Heart right ventricle (tissue), 16 donors: ENCODE results near the gene EMP3. TPM values are rescaled to one million over a fixed set of nuclear protein-coding genes. Genes with fewer than 3 reads are reported as not detected.

Experiments
- ATAC-seq, 8 donors: fragments of 200-7000 bp; cut with Tn5 transposase; one replicate each; pipeline ENCODE4 v1.9.1; 2020; ENCODE audit warnings: mild to moderate bottlenecking in 8 of 8, moderate library complexity in 8 of 8, moderate number of reproducible peaks in 1 of 8
- DNase-seq, 2 donors: peaks; one replicate each; pipeline ENCODE4 v3.0.0-alpha.2; 2020
- H3K27ac ChIP-seq, 10 donors: fragments of 200-600 bp; sonication (generic) in 2 of 10; one replicate each; pipeline versions ENCODE4 v1.5.0 to v1.8.0; 2020 to 2022; ENCODE audit warnings: mild to moderate bottlenecking in 3 of 10
- H3K27me3 ChIP-seq, 7 donors: fragments of 200-600 bp; one replicate each; pipeline ENCODE4 v1.8.0; 2021 to 2022; ENCODE audit warnings: mild to moderate bottlenecking in 2 of 7
- H3K36me3 ChIP-seq, 9 donors: fragments of 200-600 bp; sonication (generic) in 1 of 9; one replicate each; pipeline versions ENCODE4 v1.5.0 to v1.8.0; 2020 to 2022; ENCODE audit warnings: mild to moderate bottlenecking in 2 of 9
- H3K4me1 ChIP-seq, 9 donors: fragments of 200-600 bp; sonication (generic) in 1 of 9; one replicate each; pipeline versions ENCODE4 v1.5.0 to v1.8.0; 2020 to 2022; ENCODE audit warnings: mild to moderate bottlenecking in 4 of 9
- H3K4me3 ChIP-seq, 10 donors: fragments of 200-600 bp; sonication (generic) in 2 of 10; one replicate each; pipeline versions ENCODE4 v1.5.0 to v1.8.0; 2020 to 2022; ENCODE audit warnings: mild to moderate bottlenecking in 7 of 10, moderate library complexity in 2 of 10
- H3K9me3 ChIP-seq, 11 donors: fragments of 200-600 bp in 10 of 11; sonication (generic) in 2 of 11; one replicate each; pipeline versions ENCODE4 v1.5.0 to v1.8.0; 2013 to 2022; ENCODE audit warnings: mild to moderate bottlenecking in 2 of 11, control low read depth in 1 of 11, moderate library complexity in 1 of 11
- CTCF ChIP-seq, 9 donors: fragments of 200-600 bp; sonication (generic) in 2 of 9; IDR thresholded peaks; one replicate each; pipeline versions ENCODE4 v1.5.0 to v1.8.0; 2021 to 2022; ENCODE audit warnings: antibody characterized with exemption in 9 of 9, mild to moderate bottlenecking in 5 of 9, moderate library complexity in 1 of 9
- WGBS, 2 donors: extraction: QIAGEN DNeasy Blood & Tissue Kit; methylation state at CpG; one replicate each; pipeline ENCODE4 v1.1.7; 2013; ENCODE audit warnings: inconsistent platforms in 1 of 2; 5-methylcytosine and 5-hydroxymethylcytosine counted together
- intact Hi-C, 10 donors: fragments of 100-400 bp; cut with DNase I; formaldehyde crosslinking; loops; one replicate each; pipeline versions ENCODE4 v1.11.1 to v1.14.2; 2022
- polyA plus RNA-seq, 2 donors: library from polyadenylated mRNA; stranded (reverse); fragments of 200-250 nt; gene quantifications; one replicate each; pipeline ENCODE4 v1.2.3, GENCODE V29; 2013
- total RNA-seq, 10 donors: library from RNA; stranded (reverse); fragmentation: NEBNext Ultra II Directional in 3 of 10; extraction: Animal tissue kit (Norgen Biotek cat#: 25700) in 3 of 10; gene quantifications; one replicate each; pipeline versions ENCODE4 v1.2.1 to v1.2.4, GENCODE V29; 2021 to 2023
- donor health status: Arrhythmogenic right ventricular cardiomyopathy.
- donor health status: ischemic (EF 13 %, LVEDD 7.1; RV severe dilation, severe dysfunction).
- donor health status: healthy with polysubstance abuse.
- donor health status: DM: no; HTN: yes; CAD: no.
- donor health status: DM: no; HTN: no; CAD: no.
- donor health status: ischemic (EF 25% LVEDD 6.9; RV normal size, moderate dysfunction).
- donor health status: ischemic (EF 25% LVEDD 5.7; RV mildly dilated, moderate dysfunction).
- donor health status: healthy.
- donor health status: DM: yes; HTN: yes; CAD: no.
- donor health status: Ischemic cardiomyopathy.
- donor health status: ischemic (EF 35%, LVEDD 5.7; RV mildly dilated, moderate dysfunction).
- donor health status: nonischemic (EF 11% LVEDD 7.7; RV severe dilation, severe dysfunction).
- donor health status: DM: yes; HTN: yes; CAD: no.
- donor health status: PGD.
- donor health status: ischemic (EF 29% LVEDD 5.4; RV normal size, mild dysfunction).
- donor health status: nonischemic (EF 23%, LVEDD 6.1; RV moderate dilation, normal function).

Gene EMP3
- total and polyA plus RNA-seq, 12 donors = 18.8 to 124 (median 38.5) TPM

- no peak overlapping the region for H3K4me3 ChIP-seq
- WGBS, 2 donors = 96 to 99% methylated on average over 3 of the region's 3 CpGs
- ATAC-seq (no peak), DNase-seq (no peak)
- peaks cover 0 to 37% (median 4%) of the 10 kb centered on the region in 9 donors for H3K36me3 ChIP-seq
- no peak for TF ChIP-seq CTCF (IDR thresholded peaks at IDR 0.05)
- H3K27me3 ChIP-seq = peaks cover 0 to 7% (median 0%) of the 10 kb centered on the region in 7 donors
- H3K9me3 ChIP-seq = peaks cover 0 to 28% (median 6%) of the 10 kb centered on the region in 11 donors
- no peak overlapping the region for H3K27ac ChIP-seq
- peaks cover 0 to 22% (median 13%) of the 10 kb centered on the region in 9 donors for H3K4me1 ChIP-seq
- intact Hi-C loops = no loop called here
These were observed 37.6 kb upstream of the EMP3 start for GRCh38 chr19:48287748-48288147.

GRCh38 chr19:48290401-48290770, 35.0 kb upstream of the EMP3 start:
- WGBS, 2 donors = 11 to 20% methylated on average over 10 of the region's 10 CpGs
- intact Hi-C loops = loop anchor here in 4 of 10 donors (2.0 kb wide), 2 partner anchors 20 to 22 kb away; partner anchors contain the start of gene ZNF114 (in 3 of the 4)
- TF ChIP-seq CTCF (IDR thresholded peaks at IDR 0.05) = peak in 1 of 9 donors; percentile 10
- peak overlapping the region in 9 of 10 donors; percentile 30 to 58 (median 54) for H3K4me3 ChIP-seq
- H3K27ac ChIP-seq = no peak overlapping the region
- H3K36me3 ChIP-seq = peaks cover 0 to 17% (median 4%) of the 10 kb centered on the region in 9 donors
- peaks cover 0 to 15% (median 4%) of the 10 kb centered on the region in 11 donors for H3K9me3 ChIP-seq
- peaks cover 0 to 7% (median 3%) of the 10 kb centered on the region in 7 donors for H3K27me3 ChIP-seq
- H3K4me1 ChIP-seq = peaks cover 0 to 17% (median 13%) of the 10 kb centered on the region in 9 donors
- peak in 6 of 8 donors; percentile 5 to 59 (median 52) for ATAC-seq
- DNase-seq = no peak

GRCh38 chr19:48290771-48291488, 34.4 kb upstream of the EMP3 start:
- 1% methylated on average over 45 of the region's 45 CpGs for WGBS, 2 donors
- intact Hi-C loops = loop anchor here in 7 of 10 donors (1.0 to 2.0 kb wide), 4 partner anchors 20 to 24 kb away; partner anchors contain the start of gene ZNF114 (in 3 of the 7)

More at GRCh38 chr19:48290771-48291488, 34.4 kb upstream of the EMP3 start:
- Histone ChIP-seq H3K4me1 (peaks cover 0 to 17% (median 13%) of the 10 kb centered on the region in 9 donors), H3K27ac (peak overlapping the region in 4 of 10 donors; percentile 16 to 51 (median 30)), H3K4me3 (peak overlapping the region in 9 of 10 donors; percentile 30 to 58 (median 54)), H3K9me3 (peaks cover 0 to 13% (median 4%) of the 10 kb centered on the region in 11 donors), H3K27me3 (peaks cover 0 to 7% (median 3%) of the 10 kb centered on the region in 7 donors), H3K36me3 (peaks cover 0 to 13% (median 3%) of the 10 kb centered on the region in 9 donors)
- peak in 8 of 9 donors; percentile 96 to 99 (median 98) for TF ChIP-seq CTCF (IDR thresholded peaks at IDR 0.05)
- ATAC-seq (peak; percentile 75 to 95 (median 92)), DNase-seq (peak; percentile 77 to 83)
